Measurements from ENCODE around the gene NRROS. TPM values are rescaled to one million over a fixed set of nuclear protein-coding genes. Genes with fewer than 3 reads are reported as not detected.

NRROS gene
- total RNA-seq, 1 donor from 2014 or later = 0.42 TPM

GRCh38 chr3:196631682-196632045 lies 7.8 kb upstream of the NRROS start:
- peaks cover 7% of the 10 kb centered on the region for H3K27me3 Mint-ChIP-seq (ENCODE audit: unreplicated experiment)
- H3K9me3 Mint-ChIP-seq (ENCODE audit: unreplicated experiment) = peaks cover 2% of the 10 kb centered on the region
- peaks cover 7% of the 10 kb centered on the region for H3K4me1 Mint-ChIP-seq (ENCODE audit: low read depth, unreplicated experiment)
- peak overlapping the region; percentile 90 for H3K4me3 Mint-ChIP-seq (ENCODE audit: unreplicated experiment)
- TF ChIP-seq CTCF (IDR thresholded peaks at IDR 0.05; ENCODE audit: partially characterized antibody, unreplicated experiment) = no peak
- DNase-seq = no peak
- H3K27ac Mint-ChIP-seq (ENCODE audit: unreplicated experiment) = peak overlapping the region; percentile 90
- no peaks in the 10 kb centered on the region for H3K36me3 Mint-ChIP-seq (ENCODE audit: unreplicated experiment)

- no peak for TF ChIP-seq CTCF (IDR thresholded peaks at IDR 0.05; ENCODE audit: partially characterized antibody, unreplicated experiment)
- Mint-ChIP-seq H3K27ac (ENCODE audit: unreplicated experiment) (peak overlapping the region; percentile 90), H3K9me3 (ENCODE audit: unreplicated experiment) (peaks cover 2% of the 10 kb centered on the region), H3K4me3 (ENCODE audit: unreplicated experiment) (peak overlapping the region; percentile 90), H3K36me3 (ENCODE audit: unreplicated experiment) (no peaks in the 10 kb centered on the region), H3K27me3 (ENCODE audit: unreplicated experiment) (peaks cover 7% of the 10 kb centered on the region), H3K4me1 (ENCODE audit: low read depth, unreplicated experiment) (peaks cover 7% of the 10 kb centered on the region)
- peak; percentile 89 for DNase-seq
Observed at GRCh38 chr3:196632046-196632751, 7.3 kb upstream of the NRROS start.

- TF ChIP-seq CTCF (IDR thresholded peaks at IDR 0.05; ENCODE audit: partially characterized antibody, unreplicated experiment) = no peak
- peak overlapping the region; percentile 100 for H3K27ac Mint-ChIP-seq (ENCODE audit: unreplicated experiment)
- H3K9me3 Mint-ChIP-seq (ENCODE audit: unreplicated experiment) = peaks cover 2% of the 10 kb centered on the region
- peak overlapping the region; percentile 96 for H3K4me3 Mint-ChIP-seq (ENCODE audit: unreplicated experiment)
- DNase-seq = no peak
- peaks cover 7% of the 10 kb centered on the region for H3K4me1 Mint-ChIP-seq (ENCODE audit: low read depth, unreplicated experiment)
- H3K27me3 Mint-ChIP-seq (ENCODE audit: unreplicated experiment) = peaks cover 7% of the 10 kb centered on the region
- H3K36me3 Mint-ChIP-seq (ENCODE audit: unreplicated experiment) = no peaks in the 10 kb centered on the region
Observed at GRCh38 chr3:196633555-196634151, 5.8 kb upstream of the NRROS start.

- Mint-ChIP-seq H3K4me3 (ENCODE audit: unreplicated experiment) (no peak overlapping the region), H3K4me1 (ENCODE audit: low read depth, unreplicated experiment) (peaks cover 8% of the 10 kb centered on the region), H3K9me3 (ENCODE audit: unreplicated experiment) (peaks cover 2% of the 10 kb centered on the region), H3K36me3 (ENCODE audit: unreplicated experiment) (no peaks in the 10 kb centered on the region), H3K27me3 (ENCODE audit: unreplicated experiment) (peaks cover 7% of the 10 kb centered on the region), H3K27ac (ENCODE audit: unreplicated experiment) (no peak overlapping the region)
- no peak for TF ChIP-seq CTCF (IDR thresholded peaks at IDR 0.05; ENCODE audit: partially characterized antibody, unreplicated experiment)
- DNase-seq = no peak
Observed at GRCh38 chr3:196634224-196634623, 5.3 kb upstream of the NRROS start.

GRCh38 chr3:196634829-196635228 lies 4.7 kb upstream of the NRROS start:
- Mint-ChIP-seq H3K27me3 (ENCODE audit: unreplicated experiment) (peaks cover 7% of the 10 kb centered on the region), H3K9me3 (ENCODE audit: unreplicated experiment) (peaks cover 2% of the 10 kb centered on the region), H3K4me3 (ENCODE audit: unreplicated experiment) (no peak overlapping the region), H3K36me3 (ENCODE audit: unreplicated experiment) (no peaks in the 10 kb centered on the region), H3K27ac (ENCODE audit: unreplicated experiment) (no peak overlapping the region), H3K4me1 (ENCODE audit: low read depth, unreplicated experiment) (peaks cover 10% of the 10 kb centered on the region)
- DNase-seq = no peak
- no peak for TF ChIP-seq CTCF (IDR thresholded peaks at IDR 0.05; ENCODE audit: partially characterized antibody, unreplicated experiment)

All from glutamatergic neuron (in vitro differentiated cells).